ENCODE results near the gene CNN3. TPM values are rescaled to one million over a fixed set of nuclear protein-coding genes. Genes with fewer than 3 reads are reported as not detected.
A peak's percentile ranks its signal among the peaks of the same experiment; 100 is the strongest.

CNN3 gene
- total and polyA plus RNA-seq, 8 donors = 31.7 to 143 (median 49.8) TPM

- no peak for TF ChIP-seq CTCF (IDR thresholded peaks at IDR 0.05)
- H3K4me3 ChIP-seq = no peak overlapping the region
Observed at GRCh38 chr1:94920061-94920460, 6.8 kb downstream of the CNN3 start.

DNA sequence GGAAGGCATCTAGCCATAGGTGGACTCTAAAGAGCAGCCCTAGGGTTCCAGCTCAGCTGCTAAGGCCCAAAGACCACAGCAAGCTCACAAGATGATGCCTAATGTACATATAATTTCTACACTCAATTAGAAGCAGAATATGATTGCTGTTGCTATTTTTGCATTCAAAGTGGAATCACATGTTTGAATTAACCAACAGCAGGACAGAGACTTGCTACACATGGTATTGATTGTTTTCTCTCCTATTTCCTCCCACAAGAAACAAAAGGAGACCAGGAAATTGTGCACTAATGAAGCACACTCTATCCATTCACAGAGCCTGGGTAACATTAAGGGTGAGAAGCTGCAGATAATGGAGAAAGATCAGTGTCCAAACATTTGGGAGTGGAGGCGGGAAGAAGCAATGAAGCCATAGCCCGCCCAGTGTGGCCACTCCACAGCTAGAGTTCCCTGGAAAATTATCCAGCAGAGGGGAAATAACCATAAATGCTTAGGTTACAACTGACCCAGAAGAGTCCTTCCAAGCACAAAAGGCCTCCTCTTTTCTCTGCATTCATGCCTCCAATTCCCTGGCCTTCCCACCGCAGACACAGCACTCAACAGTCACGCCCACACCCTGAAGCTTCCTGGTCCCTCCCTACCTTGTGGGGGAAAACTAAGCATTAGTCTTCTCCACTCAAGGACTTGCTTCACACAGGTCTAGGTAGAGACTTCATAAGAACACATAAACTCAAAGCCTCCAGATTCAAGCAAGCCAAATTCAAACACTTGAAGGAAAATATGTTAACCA is 7.5 kb downstream of the CNN3 start:
- H3K9me3 ChIP-seq = no peaks in the 10 kb centered on the region
- DNase-seq = no peak
- intact Hi-C loops (cut with DNase I) = loop anchor here in 2 of 3 donors (10.0 kb wide), 2 partner anchors 55 to 65 kb away; no protein-coding TSS in a partner anchor
- WGBS, 2 donors = 71 to 87% methylated on average over 4 of the region's 4 CpGs
- ATAC-seq = peak in 3 of 4 donors; percentile 35 to 62 (median 39)
- no peaks in the 10 kb centered on the region for H3K27me3 ChIP-seq
- H3K4me3 ChIP-seq = no peak overlapping the region
- H3K36me3 ChIP-seq = no peaks in the 10 kb centered on the region
- H3K27ac ChIP-seq = peak overlapping the region in 1 of 4 donors; percentile 10
- TF ChIP-seq CTCF (IDR thresholded peaks at IDR 0.05) = no peak
- no peak for FAIRE-seq
- H3K4me1 ChIP-seq = peaks cover 0 to 53% (median 4%) of the 10 kb centered on the region in 3 donors

More at GRCh38 chr1:94920061-94920460, 6.8 kb downstream of the CNN3 start:
- ATAC-seq = peak in 3 of 4 donors; percentile 14 to 38 (median 29)
- no peaks in the 10 kb centered on the region for H3K9me3 ChIP-seq
- H3K27ac ChIP-seq = no peak overlapping the region
- H3K4me1 ChIP-seq = peaks cover 0 to 56% (median 4%) of the 10 kb centered on the region in 3 donors
- 58 to 63% methylated on average over 3 of the region's 3 CpGs for WGBS, 2 donors
- no peak for FAIRE-seq
- no peak for DNase-seq
- intact Hi-C loops (cut with DNase I) = loop anchor here in 1 of 3 donors (10.0 kb wide), 1 partner anchor 55 kb away; no protein-coding TSS in a partner anchor
- no peaks in the 10 kb centered on the region for H3K27me3 ChIP-seq
- no peaks in the 10 kb centered on the region for H3K36me3 ChIP-seq

DNA sequence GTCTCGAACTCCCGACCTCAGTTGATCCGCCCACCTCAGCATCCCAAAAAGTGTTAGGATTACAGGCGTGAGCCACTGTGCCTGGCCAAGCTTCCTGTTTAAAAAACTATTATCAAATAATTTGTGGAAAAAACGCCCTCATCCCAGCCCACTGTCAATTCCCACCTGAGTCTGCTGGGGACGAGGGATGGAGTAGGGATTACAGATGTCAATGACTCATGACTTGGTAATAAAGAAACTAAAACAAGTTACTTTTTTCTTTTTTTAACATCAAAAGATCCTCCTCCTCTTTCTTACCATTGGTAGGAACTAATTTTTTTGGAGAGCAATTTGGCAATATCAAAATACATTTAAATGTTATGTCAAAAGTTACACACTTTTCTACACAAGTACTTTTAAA is 9.7 kb downstream of the CNN3 start:
- no peak overlapping the region for H3K4me3 ChIP-seq
- FAIRE-seq (no peak), ATAC-seq (no peak), DNase-seq (no peak)
- H3K9me3 ChIP-seq = no peaks in the 10 kb centered on the region
- no peaks in the 10 kb centered on the region for H3K36me3 ChIP-seq
- H3K4me1 ChIP-seq = peaks cover 0 to 35% (median 0%) of the 10 kb centered on the region in 3 donors
- no peak overlapping the region for H3K27ac ChIP-seq
- intact Hi-C loops (cut with DNase I) = loop anchor here in 1 of 3 donors (10.0 kb wide), 1 partner anchor 62 kb away; no protein-coding TSS in a partner anchor
- WGBS, 2 donors = 87% methylated on average over 6 of the region's 6 CpGs
- no peak for TF ChIP-seq CTCF (IDR thresholded peaks at IDR 0.05)
- no peaks in the 10 kb centered on the region for H3K27me3 ChIP-seq

- intact Hi-C loops (cut with DNase I) = loop anchor here in 1 of 3 donors (10.0 kb wide), 1 partner anchor 58 kb away; no protein-coding TSS in a partner anchor
- FAIRE-seq = no peak
Observed at GRCh38 chr1:94912263-94913184, 14.4 kb downstream of the CNN3 start.

More at GRCh38 chr1:94912263-94913184, 14.4 kb downstream of the CNN3 start:
- Histone ChIP-seq H3K4me1 (peaks cover 0 to 3% (median 0%) of the 10 kb centered on the region in 3 donors), H3K9me3 (no peaks in the 10 kb centered on the region), H3K4me3 (no peak overlapping the region), H3K27ac (no peak overlapping the region), H3K27me3 (no peaks in the 10 kb centered on the region), H3K36me3 (no peaks in the 10 kb centered on the region)
- TF ChIP-seq CTCF (IDR thresholded peaks at IDR 0.05) = no peak
- WGBS, 2 donors = 70 to 75% methylated on average over 9 of the region's 9 CpGs
- DNase-seq (no peak), ATAC-seq (no peak)
